ENCODE results near the gene PUM1. TPM values are rescaled to one million over a fixed set of nuclear protein-coding genes. Genes with fewer than 3 reads are reported as not detected.

PUM1 gene
- polyA plus RNA-seq, 10 donors = 50.4 to 75.4 (median 57.0) TPM

- DNase-seq = no peak
These were observed 134.8 kb downstream of the PUM1 start for GRCh38 chr1:30930631-30931173.

- no peak for DNase-seq
These were observed 135.5 kb downstream of the PUM1 start for GRCh38 chr1:30929944-30930525.

- DNase-seq = peak in 1 of 3 donors; percentile 55
These were observed 136.2 kb downstream of the PUM1 start for GRCh38 chr1:30929135-30929889.

GRCh38 chr1:30928789-30929134 is 136.8 kb downstream of the PUM1 start:
- DNase-seq = no peak

GRCh38 chr1:30928171-30928570 is 137.3 kb downstream of the PUM1 start:
- DNase-seq = no peak

GRCh38 chr1:30927448-30927847 is 138.1 kb downstream of the PUM1 start:
- no peak for DNase-seq

GRCh38 chr1:30923597-30923996 is 141.9 kb downstream of the PUM1 start:
- no peak for DNase-seq

GRCh38 chr1:30920827-30921226 is 144.7 kb downstream of the PUM1 start:
- no peak for DNase-seq

- peak in 2 of 3 donors; percentile 45 to 51 for DNase-seq
These were observed 146.3 kb downstream of the PUM1 start for GRCh38 chr1:30919025-30919881.

GRCh38 chr1:30916296-30916695 is 149.2 kb downstream of the PUM1 start:
- no peak for DNase-seq

GRCh38 chr1:30915491-30916230 is 149.9 kb downstream of the PUM1 start:
- DNase-seq = no peak

GRCh38 chr1:30914931-30915330 is 150.6 kb downstream of the PUM1 start:
- no peak for DNase-seq

- no peak for DNase-seq
These were observed 151.0 kb downstream of the PUM1 start for GRCh38 chr1:30914587-30914922.

GRCh38 chr1:30912913-30913652 is 152.4 kb downstream of the PUM1 start:
- DNase-seq = peak in 1 of 3 donors; percentile 44

- DNase-seq = peak in 1 of 3 donors; percentile 1
These were observed 153.3 kb downstream of the PUM1 start for GRCh38 chr1:30912224-30912623.

GRCh38 chr1:30911059-30911954 is 154.2 kb downstream of the PUM1 start:
- peak; percentile 78 to 92 (median 87) for DNase-seq

GRCh38 chr1:30909365-30910068 is 156.0 kb downstream of the PUM1 start:
- peak in 1 of 3 donors; percentile 31 for DNase-seq

GRCh38 chr1:30908696-30909364 is 156.7 kb downstream of the PUM1 start, which contains the start of gene SDC3:
TSS of gene SDC3 (minus strand) at chr1:30908758. CDS start at chr1:30908586, 172 bp downstream.
- peak in 1 of 3 donors; percentile 59 for DNase-seq

GRCh38 chr1:30908316-30908695 is 157.2 kb downstream of the PUM1 start:
- no peak for DNase-seq

All from muscle of back (tissue), 11 donors.